ENCODE data around the gene ZBTB5.
"Not testable (repeated sequence)": the region's sequence is repeated elsewhere in the genome, so short reads cannot be mapped to it uniquely, and the experiment has no call there.

ZBTB5 gene

DNA sequence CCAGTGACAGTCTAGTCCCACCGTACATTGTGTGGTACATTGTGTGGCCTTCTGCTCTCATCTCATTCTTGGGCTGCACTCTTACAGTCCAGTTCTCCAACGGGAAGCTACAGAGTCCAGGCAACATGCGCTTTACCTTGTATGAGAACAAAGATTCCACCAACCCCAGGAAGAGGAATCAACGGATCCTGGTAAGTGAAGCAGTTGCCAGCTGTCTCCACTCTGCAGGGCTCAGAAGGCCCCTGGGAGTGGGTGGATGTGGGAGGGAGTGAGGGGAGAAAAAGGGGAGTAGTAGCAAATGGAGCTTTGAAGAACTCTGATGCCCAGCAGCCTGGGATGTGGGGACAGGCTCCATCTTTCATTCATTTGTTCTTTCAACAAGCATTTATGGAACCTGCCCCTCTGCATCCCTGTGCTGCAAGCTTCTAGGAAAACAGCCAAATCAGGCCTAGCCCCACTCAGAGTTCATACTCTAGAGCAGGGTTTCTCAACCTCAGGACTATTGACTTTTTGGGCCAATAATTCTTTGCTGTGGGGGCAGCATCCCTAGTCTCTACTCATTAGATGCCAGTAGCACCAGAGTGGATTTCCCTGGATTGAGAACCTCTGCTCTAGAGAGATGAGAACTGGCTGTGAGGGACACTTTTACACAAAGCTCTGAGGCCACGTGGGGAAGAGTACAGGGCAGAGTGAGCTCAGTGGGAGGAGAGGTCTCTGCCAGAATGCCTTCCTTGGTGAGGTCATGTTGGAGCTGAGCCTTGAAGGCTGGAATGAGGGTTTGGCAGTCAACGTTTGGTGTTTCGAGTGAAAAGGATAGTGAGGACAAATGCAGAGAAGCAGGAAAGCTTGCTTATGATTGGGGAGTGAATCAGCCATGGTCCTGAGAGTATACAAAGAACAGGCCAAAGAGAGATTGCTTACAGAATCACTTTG, 21.6 kb upstream of the ZBTB5 start:
- peak in 32 of 58 donors; percentile 5 to 77 (median 31) for DNase-seq

- peak in 1 of 58 donors; percentile 21 for DNase-seq
Measured at GRCh38 chr9:37486256-37486615, 21.0 kb upstream of the ZBTB5 start.

DNA sequence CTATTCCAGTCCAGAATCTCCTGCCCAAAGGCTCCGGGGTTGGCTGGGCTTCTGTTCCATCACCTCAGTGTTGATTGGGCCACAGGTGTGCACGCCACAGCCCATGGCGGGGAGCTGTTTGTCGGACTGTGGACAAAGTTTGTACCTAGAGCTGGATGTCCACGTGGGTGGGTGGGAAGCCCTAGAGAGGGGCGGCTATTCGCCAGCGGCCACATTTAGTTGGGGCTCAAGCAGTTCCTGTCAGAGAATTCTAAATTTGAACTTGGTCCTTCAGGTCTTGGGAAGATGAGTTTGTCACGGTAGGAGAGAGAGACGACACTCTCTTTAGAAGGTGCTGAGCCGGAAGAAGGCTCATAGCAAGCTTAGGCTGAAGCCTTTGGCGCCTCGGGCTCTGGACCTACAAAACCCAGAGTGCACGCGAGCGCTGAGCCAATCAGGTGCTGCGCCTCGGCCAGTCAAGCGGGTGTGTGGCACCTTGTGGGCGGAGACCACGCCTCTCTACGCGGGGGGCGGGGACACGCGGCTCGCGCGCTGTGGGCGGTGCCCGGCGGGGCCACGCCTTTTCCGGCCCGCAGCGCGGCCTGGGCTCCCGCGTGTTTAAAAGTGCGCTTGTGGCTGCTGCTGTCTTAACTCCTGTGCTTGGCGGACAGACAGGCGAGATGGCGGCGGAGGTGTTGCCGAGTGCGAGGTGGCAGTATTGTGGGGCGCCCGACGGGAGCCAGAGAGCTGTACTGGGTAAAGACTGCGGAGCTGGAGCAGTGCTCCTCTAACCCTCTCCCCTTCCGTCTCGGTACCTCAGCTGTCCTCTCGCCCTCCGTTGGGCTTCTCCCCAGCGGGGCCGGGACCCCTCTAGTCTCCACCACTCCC, 20.4 kb upstream of the ZBTB5 start, which contains the start of gene POLR1E:
POLR1E (plus strand) TSS at position 560 of the 867 bp plus-strand sequence; CDS start at position 660, 100 bp downstream.
- peak; percentile 23 to 95 (median 86) for DNase-seq

GRCh38 chr9:37480759-37481158, 15.5 kb upstream of the ZBTB5 start:
- DNase-seq = no peak

- DNase-seq = not testable (repeated sequence)
Measured at GRCh38 chr9:37477987-37478619, 12.9 kb upstream of the ZBTB5 start.

DNA sequence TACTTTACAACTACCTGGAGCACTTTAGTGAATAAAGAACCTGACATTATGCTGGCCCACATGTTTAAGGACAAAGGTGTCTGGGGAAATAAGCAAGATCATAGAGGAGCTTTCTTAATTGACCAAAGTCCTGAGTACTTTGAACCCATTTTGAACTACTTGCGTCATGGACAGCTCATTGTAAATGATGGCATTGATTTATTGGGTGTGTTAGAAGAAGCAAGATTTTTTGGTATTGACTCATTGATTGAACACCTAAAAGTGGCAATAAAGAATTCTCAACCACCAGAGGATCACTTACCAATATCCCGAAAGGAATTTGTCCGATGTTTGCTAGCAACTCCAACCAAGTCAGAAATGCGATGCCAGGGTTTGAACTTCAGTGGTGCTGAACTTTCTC, 12.2 kb upstream of the ZBTB5 start:
- DNase-seq = not testable (repeated sequence)

- DNase-seq = no peak
Measured at GRCh38 chr9:37476930-37477329, 11.7 kb upstream of the ZBTB5 start.

GRCh38 chr9:37474438-37474837, 9.2 kb upstream of the ZBTB5 start:
- no peak for DNase-seq

GRCh38 chr9:37473982-37474381, 8.7 kb upstream of the ZBTB5 start:
- not testable (repeated sequence) for DNase-seq

- peak in 1 of 58 donors; percentile 42 for DNase-seq
Measured at GRCh38 chr9:37471942-37472684, 6.9 kb upstream of the ZBTB5 start.

GRCh38 chr9:37468620-37469019, 3.4 kb upstream of the ZBTB5 start:
- no peak for DNase-seq

- DNase-seq = not testable (repeated sequence)
Measured at GRCh38 chr9:37467530-37467929, 2.3 kb upstream of the ZBTB5 start.

GRCh38 chr9:37466037-37466709, 923 bp upstream of the ZBTB5 start:
- DNase-seq = peak in 51 of 58 donors; percentile 27 to 83 (median 57)

DNA sequence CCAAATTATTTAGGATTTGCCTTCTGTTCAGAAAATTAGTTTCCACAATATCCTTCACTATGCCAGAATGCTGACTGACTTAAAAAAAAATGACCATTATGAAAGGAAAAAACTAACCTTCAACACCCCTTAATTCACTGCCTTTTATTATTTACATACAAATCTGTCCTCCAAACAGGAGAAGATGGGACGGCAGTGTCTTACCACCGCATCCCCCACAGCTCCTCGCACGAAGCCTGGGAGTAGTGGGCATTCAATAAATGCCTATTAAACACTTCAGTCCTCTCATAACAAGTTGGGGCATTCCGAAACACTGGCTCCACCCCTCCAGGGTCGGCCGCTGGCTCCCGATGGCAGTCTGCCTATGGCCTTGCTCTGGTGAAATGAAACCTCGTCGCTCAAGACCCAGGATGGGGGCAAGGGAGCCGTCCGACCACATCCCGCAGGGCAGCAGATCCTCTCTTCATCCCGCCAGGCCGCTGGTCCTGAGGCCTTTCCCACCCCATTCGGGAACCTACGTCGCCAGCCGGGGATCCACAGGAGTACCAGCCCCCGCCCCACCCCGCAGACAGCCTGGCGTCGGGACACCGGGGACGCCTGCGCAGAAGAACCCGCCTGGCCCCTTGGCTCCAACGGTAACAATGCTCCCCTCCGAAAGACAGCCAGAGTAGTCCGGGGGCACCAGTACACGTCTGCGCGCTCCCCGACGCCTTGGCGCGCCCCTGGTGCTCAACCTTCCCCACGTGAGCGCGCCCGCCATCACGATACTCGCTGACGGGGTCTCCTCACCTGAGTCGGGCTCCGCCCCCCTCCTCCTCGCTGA, 613 bp downstream of the ZBTB5 start:
- peak in 42 of 58 donors; percentile 48 to 95 (median 80) for DNase-seq

DNA sequence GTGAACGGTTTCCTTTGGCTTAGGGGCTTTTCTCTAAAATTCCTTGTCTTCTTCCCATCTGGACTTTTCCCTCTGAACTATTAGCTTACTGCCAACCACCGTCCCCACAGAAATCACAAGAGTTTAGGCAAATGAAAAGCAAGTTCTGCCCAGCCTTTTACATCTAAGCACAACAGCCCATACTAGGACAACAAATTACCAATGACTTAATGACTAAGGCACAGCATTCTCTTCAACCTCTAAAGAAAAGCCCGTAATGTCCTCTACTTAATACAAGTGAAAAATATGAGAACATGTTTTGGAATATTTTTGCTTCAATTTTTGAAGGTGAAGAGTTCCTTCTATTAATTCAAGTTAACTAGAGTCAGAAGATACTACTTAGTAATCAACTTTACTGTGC, 1.2 kb downstream of the ZBTB5 start:
- no peak for DNase-seq

GRCh38 chr9:37456817-37457216, 8.4 kb downstream of the ZBTB5 start:
- no peak for DNase-seq

DNA sequence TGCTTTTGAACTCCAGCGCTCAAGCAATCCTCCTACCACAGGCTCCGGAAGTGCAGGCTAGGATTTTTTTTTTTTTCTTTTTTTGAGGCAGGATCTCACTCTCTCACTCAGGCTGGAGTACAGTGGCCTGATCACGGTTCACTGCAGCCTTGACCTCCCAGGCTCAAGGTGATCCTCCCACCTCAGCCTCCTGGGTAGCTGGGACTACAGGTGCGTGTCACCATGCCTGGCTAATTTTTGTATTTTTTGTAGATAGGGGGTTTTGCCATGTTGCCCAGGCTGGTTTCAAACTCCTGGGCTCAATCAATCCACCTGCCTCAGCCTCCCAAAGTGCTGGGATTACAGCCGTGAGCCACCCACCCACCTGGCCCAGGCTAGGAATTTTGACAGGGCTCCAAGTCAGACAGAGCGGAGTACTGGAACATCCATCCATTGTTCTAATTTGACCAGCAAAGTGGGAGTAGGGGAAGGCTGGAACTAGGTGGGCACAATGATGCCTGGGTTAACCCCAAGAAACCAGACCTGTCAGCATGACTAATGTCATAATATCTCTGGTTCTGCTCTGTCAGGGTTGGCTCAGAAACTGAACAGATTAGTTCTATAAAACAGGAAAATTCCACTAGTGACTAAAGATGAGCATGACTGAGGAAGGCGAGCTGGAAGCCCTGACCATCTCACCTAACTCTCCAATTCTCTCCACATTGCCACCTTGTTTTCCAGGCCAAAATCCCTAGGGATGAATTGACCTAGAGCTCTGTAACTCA, 9.2 kb downstream of the ZBTB5 start:
- DNase-seq = no peak

DNA sequence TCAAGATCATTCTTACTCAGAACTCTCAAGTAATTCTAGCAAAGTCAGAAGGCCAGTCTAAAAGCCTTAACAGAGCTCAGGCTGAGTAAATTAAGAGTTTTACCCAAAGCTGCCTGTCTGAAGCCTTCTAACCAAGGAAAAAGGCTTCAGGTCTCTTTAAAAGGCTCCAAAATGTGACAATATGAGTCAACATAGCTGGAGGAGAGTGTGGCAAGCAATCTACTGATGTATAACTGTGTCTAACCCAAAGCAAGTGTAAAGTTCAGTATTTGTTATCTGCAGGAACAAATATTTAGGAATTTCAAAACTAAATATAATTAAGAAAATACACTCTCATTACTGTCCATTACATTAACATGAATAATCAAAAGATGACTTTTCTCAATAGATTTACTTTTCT, 11.0 kb downstream of the ZBTB5 start:
- no peak for DNase-seq

Data from anterior cingulate cortex (tissue), 58 donors.